GM23338 (cell line): ENCODE measurements around the gene BCS1L. TPM values are rescaled to one million over a fixed set of nuclear protein-coding genes. Genes with fewer than 3 reads are reported as not detected.

Experiments
- polyA plus RNA-seq: library from polyadenylated mRNA; unstranded; fragments of >200 nt; fragmentation: Nextera tagmentation; extraction: Ambion mirVana; gene quantifications from 2 replicates; pipeline ENCODE4 v1.2.1, GENCODE V29; 2016
- total RNA-seq: library from RNA; depleted of rRNA; stranded (reverse); fragments of >200 nt; shearing (Covaris generic); gene quantifications from 2 replicates; pipeline ENCODE4 v1.2.3, GENCODE V29; 2014; rRNA removed

The BCS1L gene
- total and polyA plus RNA-seq, 2 experiments from 2014 or later: 16.9 to 31.6 TPM

Other genes with a start within 250 kb of the BCS1L start
- 5.9 and 9.2 TPM in 2 replicates for gene VIL1, start 240.6 kb upstream of the BCS1L start, total RNA-seq
- gene VIL1, start 240.6 kb upstream of the BCS1L start, polyA plus RNA-seq: 2.3 and 3.5 TPM in 2 replicates
- gene USP37, start 91.3 kb upstream of the BCS1L start, total RNA-seq: 18.7 and 21.0 TPM in 2 replicates
- 7.4 and 8.2 TPM in 2 replicates for gene USP37, start 91.3 kb upstream of the BCS1L start, polyA plus RNA-seq
- gene CNOT9, start 90.8 kb upstream of the BCS1L start, total RNA-seq: 93.9 and 132 TPM in 2 replicates
- gene CNOT9, start 90.8 kb upstream of the BCS1L start, polyA plus RNA-seq: 51.8 and 55.3 TPM in 2 replicates
- 0.80 TPM in 1 of 2 replicates, not detected in the other for gene PLCD4, start 51.8 kb upstream of the BCS1L start, total RNA-seq
- 1.3 and 1.7 TPM in 2 replicates for gene PLCD4, start 51.8 kb upstream of the BCS1L start, polyA plus RNA-seq
- 26.4 and 32.8 TPM in 2 replicates for gene ZNF142, start 60 bp upstream of the BCS1L start, total RNA-seq
- gene ZNF142, start 60 bp upstream of the BCS1L start, polyA plus RNA-seq: 14.6 and 14.9 TPM in 2 replicates
- 18.3 and 22.1 TPM in 2 replicates for gene RNF25, start 12.3 kb downstream of the BCS1L start, total RNA-seq
- 22.2 and 26.8 TPM in 2 replicates for gene RNF25, start 12.3 kb downstream of the BCS1L start, polyA plus RNA-seq
- gene STK36, start 12.4 kb downstream of the BCS1L start, total RNA-seq: 24.2 and 26.3 TPM in 2 replicates
- gene STK36, start 12.4 kb downstream of the BCS1L start, polyA plus RNA-seq: 17.2 and 21.2 TPM in 2 replicates
- 77.8 and 86.9 TPM in 2 replicates for gene TTLL4, start 51.2 kb downstream of the BCS1L start, total RNA-seq
- gene TTLL4, start 51.2 kb downstream of the BCS1L start, polyA plus RNA-seq: 48.7 and 53.5 TPM in 2 replicates
- gene CYP27A1, start 122.5 kb downstream of the BCS1L start, total RNA-seq: 4.2 and 6.9 TPM in 2 replicates
- 2.0 and 2.2 TPM in 2 replicates for gene CYP27A1, start 122.5 kb downstream of the BCS1L start, polyA plus RNA-seq
- gene PRKAG3, start 172.1 kb downstream of the BCS1L start, total RNA-seq: not detected in 2 replicates
- not detected in 2 replicates for gene PRKAG3, start 172.1 kb downstream of the BCS1L start, polyA plus RNA-seq
- not detected in 2 replicates for gene WNT6, start 200.1 kb downstream of the BCS1L start, total RNA-seq
- gene WNT6, start 200.1 kb downstream of the BCS1L start, polyA plus RNA-seq: not detected in 2 replicates
- gene WNT10A, start 221.2 kb downstream of the BCS1L start, total RNA-seq: not detected in 2 replicates
- gene WNT10A, start 221.2 kb downstream of the BCS1L start, polyA plus RNA-seq: not detected in 2 replicates